ENCODE data around the gene FBXL7. TPM values are rescaled to one million over a fixed set of nuclear protein-coding genes. Genes with fewer than 3 reads are reported as not detected.
A peak's percentile ranks its signal among the peaks of the same experiment; 100 is the strongest.

The FBXL7 gene
- total RNA-seq, 1 donor from 2014 or later, result 12.8 TPM

DNA sequence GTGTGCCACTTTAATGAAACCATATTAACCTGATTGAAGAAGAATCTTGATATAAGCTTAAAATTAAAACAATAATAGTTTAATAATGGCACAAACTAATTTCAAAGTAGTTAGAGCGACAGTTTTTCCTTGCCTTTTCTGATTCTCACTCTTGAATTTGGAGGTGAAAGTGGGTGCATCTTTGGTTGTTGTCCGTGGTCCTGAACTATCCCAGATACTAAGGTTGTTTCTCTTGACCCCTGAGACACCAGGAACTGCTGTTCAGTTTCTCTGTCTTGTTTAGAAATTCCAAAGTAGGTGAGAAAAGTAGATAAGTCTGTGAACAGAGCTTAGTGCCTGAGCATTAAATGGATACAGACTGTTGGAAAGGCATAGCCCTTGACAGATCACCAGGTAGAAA is 274.7 kb downstream of the FBXL7 start:
- peak; percentile 17 for DNase-seq

DNA sequence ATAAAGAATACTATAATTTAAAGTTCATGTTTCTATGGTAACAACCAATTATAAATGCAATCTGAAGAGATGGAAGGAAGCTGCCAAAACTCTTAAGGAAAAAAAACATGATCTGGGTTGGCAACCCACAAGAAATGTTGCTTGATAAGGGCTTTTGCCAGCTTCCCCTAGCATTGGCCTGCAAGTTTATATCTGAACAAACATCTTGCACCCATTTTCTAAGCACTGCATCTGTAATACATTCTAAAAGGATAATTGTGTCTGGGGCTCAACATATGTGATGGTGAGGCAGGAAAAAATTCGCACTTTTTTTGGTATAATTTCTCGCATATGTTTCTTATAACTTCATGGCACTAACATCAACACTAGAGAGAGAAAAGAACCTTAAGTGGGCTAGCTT is 276.4 kb downstream of the FBXL7 start:
- DNase-seq, result peak; percentile 10

GRCh38 chr5:15783734-15784133 is 283.8 kb downstream of the FBXL7 start:
- no peak for DNase-seq

- peak; percentile 91 for DNase-seq
These were observed 285.6 kb downstream of the FBXL7 start for GRCh38 chr5:15785531-15785981.

DNA sequence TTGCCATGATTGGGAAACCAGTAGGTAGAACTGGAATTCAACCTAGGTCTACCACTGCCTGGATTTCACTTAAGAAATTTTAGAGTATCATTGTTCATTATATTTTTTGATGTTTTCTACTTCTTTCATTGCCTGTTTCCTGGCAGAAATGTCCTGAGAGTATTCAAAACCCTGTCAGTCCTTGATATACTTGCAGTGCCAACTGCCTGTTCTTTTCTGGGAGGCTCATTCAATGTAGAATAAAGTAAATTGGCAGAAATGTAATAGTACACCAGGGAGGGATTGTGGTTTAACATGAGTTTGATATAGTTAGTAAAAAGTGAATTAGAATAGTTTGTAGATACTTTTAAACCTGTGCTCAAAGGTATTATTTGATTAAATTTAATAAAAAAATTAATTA is 286.3 kb downstream of the FBXL7 start:
- no peak for DNase-seq

DNA sequence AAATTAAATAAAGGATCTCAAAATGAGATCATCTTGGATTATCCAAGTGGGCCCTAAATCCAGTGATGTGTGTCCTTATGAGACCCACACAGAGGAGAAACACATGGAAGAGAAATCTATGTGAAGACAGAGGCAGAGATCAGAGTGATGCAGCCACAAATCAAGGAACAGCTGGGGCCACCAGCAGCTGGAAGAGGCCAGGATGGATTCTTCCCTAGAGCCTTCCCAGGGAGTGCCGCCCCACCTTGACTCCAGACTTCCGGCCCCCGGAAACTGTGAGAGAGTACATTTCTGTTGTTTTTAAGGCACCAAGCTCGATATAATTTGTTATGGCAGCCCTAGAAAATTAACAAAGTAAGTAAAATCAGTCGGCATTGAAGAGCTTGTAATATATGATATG is 286.9 kb downstream of the FBXL7 start:
- peak; percentile 44 for DNase-seq

DNA sequence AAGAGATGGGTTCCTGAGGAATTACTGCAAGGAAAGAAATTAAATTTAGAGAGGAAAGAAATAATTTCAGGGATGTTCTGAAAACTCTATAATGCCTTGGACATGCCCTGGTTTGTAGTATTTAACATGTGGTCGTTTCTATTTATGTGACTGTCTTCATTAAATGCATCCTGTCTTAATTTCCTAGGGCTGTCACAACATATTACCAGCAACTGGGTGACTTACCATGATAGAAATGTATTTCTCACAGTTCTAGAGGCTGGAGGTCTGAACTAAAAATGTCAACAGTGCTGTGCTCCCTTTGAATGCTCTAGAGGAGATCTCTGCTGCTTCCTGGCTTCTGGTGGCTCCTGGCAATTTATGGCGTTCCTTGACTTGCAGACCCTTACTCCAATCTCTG is 287.7 kb downstream of the FBXL7 start:
- DNase-seq, result no peak

GRCh38 chr5:15789642-15790041 is 289.7 kb downstream of the FBXL7 start:
- DNase-seq, result no peak

DNA sequence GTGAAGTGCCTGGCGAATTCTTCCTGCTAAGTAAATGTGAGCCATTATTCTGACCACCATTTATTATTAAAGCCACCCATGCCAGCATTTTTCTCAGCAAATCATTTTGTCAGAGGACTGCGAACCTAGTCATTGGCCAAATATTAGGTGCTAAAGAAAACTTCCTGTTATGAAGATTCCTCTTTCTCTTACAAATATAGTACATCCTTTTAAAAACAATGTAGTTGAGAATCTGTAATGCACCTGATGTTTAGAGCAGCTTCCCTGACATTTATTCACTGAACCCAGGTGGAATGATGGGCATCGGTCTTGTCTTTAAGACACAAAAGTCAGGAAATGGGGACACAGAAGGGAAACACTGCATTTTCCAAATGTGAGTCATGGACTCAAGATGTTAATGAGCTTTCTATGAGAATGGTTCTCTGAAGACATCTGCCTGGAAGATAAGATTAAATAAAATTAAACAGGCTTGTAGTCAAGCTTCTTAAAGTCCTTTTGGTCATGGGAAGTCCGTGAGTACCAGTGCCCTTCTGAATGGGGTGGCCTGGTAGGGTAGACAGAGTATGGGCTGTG is 290.6 kb downstream of the FBXL7 start:
- no peak for DNase-seq

- DNase-seq, result no peak
These were observed 291.3 kb downstream of the FBXL7 start for GRCh38 chr5:15791274-15791673.

DNA sequence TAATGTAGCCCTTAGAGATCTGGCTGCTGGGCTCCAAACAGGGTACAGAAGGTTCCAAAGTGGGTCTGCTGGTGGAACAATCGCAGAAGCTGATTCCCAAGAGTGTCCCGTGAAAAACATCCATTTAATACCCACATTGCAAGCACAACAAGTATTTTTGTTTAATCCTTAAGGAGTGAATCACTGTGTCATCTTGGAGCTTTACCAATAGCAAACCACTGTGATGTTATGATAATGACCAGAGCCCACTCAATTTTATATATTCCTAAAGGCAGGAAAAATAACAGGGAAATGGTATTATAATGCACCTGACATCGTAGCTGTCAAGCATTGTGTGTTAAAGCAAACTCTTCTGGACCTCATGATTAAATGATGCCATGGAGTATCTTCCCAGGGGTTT is 291.9 kb downstream of the FBXL7 start:
- DNase-seq, result no peak

- DNase-seq, result no peak
These were observed 294.3 kb downstream of the FBXL7 start for GRCh38 chr5:15794052-15794985.

- DNase-seq, result no peak
These were observed 296.1 kb downstream of the FBXL7 start for GRCh38 chr5:15796096-15796495.

DNA sequence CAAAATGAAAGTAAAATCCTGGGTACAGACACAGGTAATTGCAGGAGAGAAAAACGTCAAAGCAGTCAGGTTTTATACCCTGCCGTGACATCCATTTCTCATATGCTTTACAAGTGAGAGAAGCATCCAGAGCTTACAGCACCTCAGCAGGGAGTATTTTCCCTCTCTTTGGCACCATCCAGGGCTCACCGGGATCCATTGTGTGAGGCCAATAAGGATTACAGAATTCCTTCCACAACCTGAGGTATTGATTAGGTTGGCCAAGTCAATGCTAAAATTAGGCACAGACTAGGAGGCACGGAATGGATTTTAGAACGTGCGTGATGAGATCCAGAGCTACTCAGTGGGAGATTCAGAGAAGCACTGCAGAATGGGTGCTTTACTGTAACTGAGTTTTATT is 296.6 kb downstream of the FBXL7 start:
- DNase-seq, result no peak

DNA sequence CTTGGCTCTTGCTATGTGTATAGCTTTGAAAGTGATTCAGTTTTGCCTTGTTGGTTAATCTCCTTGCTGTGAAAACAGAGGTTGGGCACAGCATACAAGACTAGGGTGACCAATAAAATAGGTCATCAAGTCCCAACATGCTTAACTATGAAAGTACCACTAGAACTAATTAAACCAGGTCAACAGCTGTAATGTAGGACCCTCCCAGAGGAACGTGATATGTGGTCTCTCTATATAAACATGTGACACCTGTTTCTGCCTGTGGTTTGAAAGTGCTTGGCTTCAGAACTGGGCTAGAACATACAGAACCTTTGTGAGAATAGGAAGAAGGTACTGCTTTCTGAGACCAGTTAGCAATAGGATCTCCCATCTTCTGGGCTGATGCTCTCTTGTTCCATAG is 297.1 kb downstream of the FBXL7 start:
- DNase-seq, result no peak

DNA sequence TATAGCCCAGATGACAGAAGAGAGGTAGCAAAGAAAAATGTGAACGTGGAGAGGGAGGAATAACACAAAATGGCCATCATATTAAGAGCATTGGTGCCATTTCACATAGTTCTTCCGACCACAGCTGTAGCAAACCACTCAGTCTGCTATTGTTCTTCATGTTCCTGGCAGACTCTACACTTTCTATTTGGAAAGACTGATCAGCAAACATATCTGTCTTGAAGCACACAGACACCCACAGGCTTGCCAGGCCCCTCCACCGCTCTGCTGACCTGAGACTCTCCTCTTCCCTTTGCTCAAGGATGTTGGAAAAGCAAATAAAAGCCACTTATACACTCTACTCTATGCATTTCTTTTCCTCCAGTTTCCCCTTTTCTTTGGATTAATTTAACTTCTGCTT is 298.0 kb downstream of the FBXL7 start:
- DNase-seq, result peak; percentile 41

- no peak for DNase-seq
These were observed 299.0 kb downstream of the FBXL7 start for GRCh38 chr5:15799014-15799413.

DNA sequence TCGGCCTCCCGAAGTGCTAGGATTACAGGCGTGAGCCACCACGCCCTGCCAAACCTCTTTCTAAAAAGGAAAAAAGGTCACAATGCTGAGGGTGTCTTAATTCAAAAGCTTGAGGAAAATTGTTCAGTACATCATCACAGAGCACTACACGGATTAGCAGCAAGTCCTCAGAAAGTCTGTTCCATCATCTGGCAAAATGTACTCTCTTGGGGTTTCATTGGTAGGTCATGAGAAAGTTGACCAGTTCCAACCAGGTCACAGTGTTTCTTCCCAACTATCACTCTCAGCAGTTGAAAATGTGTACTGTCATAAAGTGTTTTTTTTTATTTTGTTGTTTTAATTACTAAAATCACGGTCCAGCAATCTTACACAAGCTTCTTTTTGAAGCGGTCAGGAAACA is 299.6 kb downstream of the FBXL7 start:
- no peak for DNase-seq

- no peak for DNase-seq
These were observed 303.3 kb downstream of the FBXL7 start for GRCh38 chr5:15803280-15803679.

DNA sequence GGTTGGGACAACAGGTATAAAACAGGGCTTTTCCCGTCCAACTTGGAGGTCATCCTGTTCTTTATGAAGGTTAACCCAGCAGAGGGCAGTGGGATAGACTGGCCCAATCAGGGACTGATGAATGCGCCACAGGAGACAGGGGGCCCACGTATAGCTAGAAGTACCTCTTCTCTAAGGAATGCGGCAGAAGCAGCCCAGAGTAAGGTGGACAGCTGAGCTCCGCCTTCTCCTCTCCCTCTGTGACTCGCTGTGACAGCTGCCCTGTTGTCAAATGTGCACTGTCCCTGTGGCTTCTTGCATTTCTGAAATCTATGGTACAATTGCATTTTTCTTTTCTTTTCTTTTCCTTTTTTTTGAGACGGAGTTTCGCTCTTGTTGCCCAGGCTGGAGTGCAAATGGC is 306.6 kb downstream of the FBXL7 start:
- DNase-seq, result no peak

DNA sequence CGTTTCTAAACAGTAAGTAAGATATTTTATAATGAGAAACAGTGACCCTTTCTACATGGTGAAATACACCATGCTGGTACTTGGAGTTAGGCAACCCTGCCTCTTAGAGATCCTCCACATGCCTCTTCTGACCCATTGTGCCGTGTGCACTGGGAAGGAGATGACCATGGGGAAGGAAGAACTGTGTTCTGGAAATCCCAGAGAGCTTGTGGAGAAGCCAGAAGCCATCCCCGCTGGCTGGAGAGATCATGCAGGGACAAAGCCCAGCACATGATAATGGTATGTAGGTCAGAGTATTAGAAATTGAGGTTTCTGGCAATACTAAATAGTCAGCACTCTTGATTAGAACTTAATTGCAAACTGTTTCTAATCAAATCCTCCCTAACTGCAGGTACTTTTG is 307.3 kb downstream of the FBXL7 start:
- DNase-seq, result no peak

- peak; percentile 63 for DNase-seq
These were observed 307.9 kb downstream of the FBXL7 start for GRCh38 chr5:15807871-15808270.

GRCh38 chr5:15808577-15808976 is 308.6 kb downstream of the FBXL7 start:
- no peak for DNase-seq

GRCh38 chr5:15819617-15820016 is 319.6 kb downstream of the FBXL7 start:
- no peak for DNase-seq

All from tongue (tissue), 2 donors.